Activated CD8-positive, alpha-beta T cell treated with anti-CD3 and anti-CD28 coated beads for 36 hours (primary cell): ENCODE data around the gene DENND6B. TPM values are rescaled to one million over a fixed set of nuclear protein-coding genes. Genes with fewer than 3 reads are reported as not detected.

Experiments used
- ATAC-seq: fragments of 200-7000 bp; cut with Tn5 transposase; one replicate; pipeline ENCODE4 v1.10.0; 2021; ENCODE audit warnings: mild to moderate bottlenecking, moderate library complexity
- CTCF ChIA-PET: fragments of 350-600 bp; sonication (Branson Sonifier 250); formaldehyde crosslinking; loops from one replicate; lab custom pipeline; 2021; ENCODE audit warnings: antibody characterized with exemption; lab: Charles Lee
- POLR2A ChIA-PET: fragments of 350-600 bp; sonication (Branson Sonifier 250); formaldehyde crosslinking; loops from one replicate; lab custom pipeline; 2021; ENCODE audit warnings: antibody characterized with exemption; lab: Charles Lee
- DNase-seq: peaks from one replicate; pipeline ENCODE4 v3.0.0-alpha.2; 2020
- H3K27ac Mint-ChIP-seq: one replicate; pipeline ENCODE4 v1.8.0; 2021; ENCODE audit warnings: mild to moderate bottlenecking, mixed read lengths
- H3K27me3 Mint-ChIP-seq: one replicate; pipeline ENCODE4 v1.8.0; 2021; ENCODE audit warnings: mixed read lengths
- H3K36me3 Mint-ChIP-seq: one replicate; pipeline ENCODE4 v1.8.0; 2021; ENCODE audit warnings: low read depth, mixed read lengths
- H3K4me1 Mint-ChIP-seq: one replicate; pipeline ENCODE4 v1.8.0; 2021; ENCODE audit warnings: low read depth, mixed read lengths
- H3K4me3 Mint-ChIP-seq: one replicate; pipeline ENCODE4 v1.8.0; 2021; ENCODE audit warnings: mild to moderate bottlenecking, moderate library complexity, mixed read lengths
- H3K9me3 Mint-ChIP-seq: one replicate; pipeline ENCODE4 v1.8.0; 2021; ENCODE audit warnings: mixed read lengths
- intact Hi-C: fragments of 100-400 bp; cut with micrococcal nuclease; formaldehyde crosslinking; loops from one replicate; pipeline ENCODE4 v1.10.0; 2022
- total RNA-seq, 2 experiments: library from RNA; stranded (reverse); gene quantifications; one replicate each; pipeline ENCODE4 v1.2.3, GENCODE V29; 2021
- TF ChIP-seq, protein P1 (sequence below): fragments of 200-600 bp; IDR thresholded peaks from one replicate; pipeline ENCODE4 v1.8.0; 2022; ENCODE audit warnings: antibody characterized with exemption, mild to moderate bottlenecking

DENND6B gene
- total RNA-seq, 2 experiments from 2014 or later, result 4.6 to 5.3 TPM

DNA sequence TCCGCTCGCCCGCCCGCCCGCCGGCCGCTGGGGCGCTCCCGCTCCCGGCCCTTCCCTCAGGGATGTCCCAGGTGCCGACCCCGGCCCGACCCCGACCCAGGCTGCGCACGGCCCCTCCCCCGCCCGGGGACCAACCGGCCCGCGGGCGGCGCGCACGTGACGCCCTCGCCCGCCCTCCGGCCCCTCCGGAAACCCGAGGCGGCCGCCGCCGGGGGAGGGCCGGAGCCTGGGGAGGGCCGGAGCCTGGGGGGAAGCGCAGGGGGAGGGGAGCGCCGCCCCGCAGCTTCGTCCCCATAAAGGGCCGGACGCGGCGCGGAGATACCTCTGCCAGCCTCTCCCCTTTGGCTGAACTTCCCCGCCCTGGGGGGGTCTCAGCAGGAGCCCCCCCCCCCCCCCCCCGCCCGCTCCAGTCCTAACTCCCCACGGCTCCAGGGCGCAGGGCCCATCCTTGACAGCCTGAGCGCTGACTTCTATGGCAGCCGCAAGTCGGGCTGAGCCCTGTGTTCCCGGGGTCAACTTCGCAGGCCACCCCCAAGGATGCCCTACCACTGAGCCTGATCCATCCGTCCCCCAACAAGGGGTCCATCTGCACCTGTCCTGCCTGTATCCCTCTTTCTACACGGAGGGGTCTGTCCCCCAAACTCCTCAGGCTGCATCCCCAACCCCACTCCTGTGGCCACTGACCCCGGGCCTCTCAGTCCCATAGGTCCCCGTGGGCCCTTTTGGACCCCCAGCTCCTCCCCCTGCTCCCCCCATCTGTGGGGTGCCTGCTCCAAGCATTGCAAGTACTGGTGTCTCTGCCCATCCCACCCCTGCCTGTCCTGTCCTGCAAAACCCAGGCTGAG is 65.0 kb downstream of the DENND6B start, which contains the start of gene MAPK12:
TSS of gene MAPK12 (minus strand) at position 69 of the 845 bp plus-strand sequence. CDS start 174 bp downstream, outside the sequence.
- POLR2A ChIA-PET, result interaction anchor here (1.9 kb wide), 1 partner anchor 16 kb away, joined by 6 read pairs; no protein-coding TSS in a partner anchor
- intact Hi-C loops, result no loop called here
- no peak for DNase-seq
- CTCF ChIA-PET, result interaction anchor here (0.8 to 1.8 kb wide), 8 partner anchors 9 to 264 kb away, joined by 3 to 7 read pairs (median 4); partner anchors contain the start of genes HDAC10 and SCO2
- Mint-ChIP-seq H3K27me3 (peaks cover 20% of the 10 kb centered on the region), H3K4me3 (peak within 1 kb of the TSS; percentile 61), H3K4me1 (peaks cover 6% of the 10 kb centered on the region), H3K27ac (no peak within 1 kb of the TSS), H3K9me3 (no peaks in the 10 kb centered on the region), H3K36me3 (no peaks in the 10 kb centered on the region)
- ATAC-seq, result no peak
- TF ChIP-seq, protein P1, sequence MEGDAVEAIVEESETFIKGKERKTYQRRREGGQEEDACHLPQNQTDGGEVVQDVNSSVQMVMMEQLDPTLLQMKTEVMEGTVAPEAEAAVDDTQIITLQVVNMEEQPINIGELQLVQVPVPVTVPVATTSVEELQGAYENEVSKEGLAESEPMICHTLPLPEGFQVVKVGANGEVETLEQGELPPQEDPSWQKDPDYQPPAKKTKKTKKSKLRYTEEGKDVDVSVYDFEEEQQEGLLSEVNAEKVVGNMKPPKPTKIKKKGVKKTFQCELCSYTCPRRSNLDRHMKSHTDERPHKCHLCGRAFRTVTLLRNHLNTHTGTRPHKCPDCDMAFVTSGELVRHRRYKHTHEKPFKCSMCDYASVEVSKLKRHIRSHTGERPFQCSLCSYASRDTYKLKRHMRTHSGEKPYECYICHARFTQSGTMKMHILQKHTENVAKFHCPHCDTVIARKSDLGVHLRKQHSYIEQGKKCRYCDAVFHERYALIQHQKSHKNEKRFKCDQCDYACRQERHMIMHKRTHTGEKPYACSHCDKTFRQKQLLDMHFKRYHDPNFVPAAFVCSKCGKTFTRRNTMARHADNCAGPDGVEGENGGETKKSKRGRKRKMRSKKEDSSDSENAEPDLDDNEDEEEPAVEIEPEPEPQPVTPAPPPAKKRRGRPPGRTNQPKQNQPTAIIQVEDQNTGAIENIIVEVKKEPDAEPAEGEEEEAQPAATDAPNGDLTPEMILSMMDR, result no peak

DNA sequence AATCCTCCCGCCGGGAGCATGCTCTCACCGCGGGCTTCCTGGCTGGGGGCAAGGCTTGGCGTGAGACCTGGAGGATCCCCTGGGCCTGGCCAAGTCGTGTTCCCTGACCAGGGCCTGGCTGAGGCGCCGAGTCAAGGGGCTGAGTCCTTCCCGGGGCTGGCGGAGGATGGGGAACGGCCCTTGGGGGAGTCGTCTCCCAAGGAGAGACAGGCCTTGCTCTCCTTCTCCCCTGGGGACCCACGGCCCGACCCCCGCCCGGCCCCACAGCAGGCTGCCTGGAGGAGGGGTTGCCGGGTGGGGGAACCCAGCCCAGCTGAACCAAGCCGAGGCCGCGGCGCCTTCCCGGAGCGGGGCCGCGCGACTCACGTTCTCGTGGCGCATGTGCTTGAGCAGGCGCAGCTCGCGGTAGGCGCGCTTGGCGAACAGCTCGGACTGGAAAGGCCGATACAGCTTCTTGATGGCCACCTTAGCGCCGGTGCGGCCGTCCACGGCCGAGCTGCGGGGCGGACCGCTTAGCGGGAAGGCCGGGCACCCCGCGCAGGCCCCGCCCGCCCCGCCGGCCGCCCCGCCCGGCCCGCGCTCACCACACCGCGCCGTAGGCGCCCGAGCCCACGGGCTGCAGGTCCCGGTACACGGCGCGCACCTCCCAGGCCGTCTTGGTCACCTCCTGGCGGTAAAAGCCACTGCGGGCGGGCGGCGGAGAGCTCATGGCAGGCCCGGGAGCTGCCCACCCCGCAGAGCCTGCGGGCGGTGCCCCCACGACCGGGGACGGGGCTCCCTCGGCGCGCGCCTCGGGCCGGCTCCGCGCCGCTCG is 65.8 kb downstream of the DENND6B start:
- Mint-ChIP-seq H3K4me3 (peak overlapping the region; percentile 52), H3K9me3 (no peaks in the 10 kb centered on the region), H3K27me3 (peaks cover 20% of the 10 kb centered on the region), H3K27ac (no peak overlapping the region), H3K4me1 (peaks cover 6% of the 10 kb centered on the region), H3K36me3 (no peaks in the 10 kb centered on the region)
- ATAC-seq (peak; percentile 57), DNase-seq (peak; percentile 57)
- ChIA-PET CTCF (interaction anchor here (0.8 to 1.5 kb wide), 5 partner anchors 10 to 264 kb away, joined by 3 to 7 read pairs (median 4); partner anchors contain the start of genes HDAC10 and SCO2), POLR2A (no interaction called here)
- intact Hi-C loops, result no loop called here
- TF ChIP-seq, protein P1, result no peak

DNA sequence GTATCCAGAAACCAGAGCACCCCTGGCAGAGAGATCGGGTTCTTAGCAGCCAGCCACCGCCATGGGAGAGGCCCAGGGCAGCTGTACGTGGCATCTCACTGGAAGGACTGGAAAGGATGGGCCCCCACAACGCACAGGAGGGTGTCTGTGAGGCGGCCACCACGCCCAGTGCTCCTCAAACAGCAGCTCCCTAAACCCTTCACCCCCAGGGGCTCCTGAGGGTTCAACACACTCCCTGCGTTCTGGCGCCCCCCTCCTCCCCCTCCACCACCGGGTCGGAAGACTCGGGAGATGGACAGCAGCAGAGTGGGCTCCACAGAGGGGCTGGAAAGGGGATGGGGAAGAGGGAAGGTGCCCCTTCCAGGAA is 66.4 kb downstream of the DENND6B start:
- TF ChIP-seq, protein P1, result no peak
- H3K36me3 Mint-ChIP-seq, result no peaks in the 10 kb centered on the region
- peaks cover 20% of the 10 kb centered on the region for H3K27me3 Mint-ChIP-seq
- H3K4me1 Mint-ChIP-seq, result peaks cover 6% of the 10 kb centered on the region
- peak overlapping the region; percentile 52 for H3K4me3 Mint-ChIP-seq
- no peak overlapping the region for H3K27ac Mint-ChIP-seq
- ATAC-seq (no peak), DNase-seq (no peak)
- ChIA-PET CTCF (interaction anchor here (1.1 to 1.5 kb wide), 3 partner anchors 9 to 238 kb away, joined by 4 to 7 read pairs (median 5); partner anchors contain the start of gene HDAC10), POLR2A (interaction anchor here (0.6 kb wide), 1 partner anchor 8 kb away, joined by 3 read pairs; no protein-coding TSS in a partner anchor)
- intact Hi-C loops, result no loop called here
- H3K9me3 Mint-ChIP-seq, result no peaks in the 10 kb centered on the region

DNA sequence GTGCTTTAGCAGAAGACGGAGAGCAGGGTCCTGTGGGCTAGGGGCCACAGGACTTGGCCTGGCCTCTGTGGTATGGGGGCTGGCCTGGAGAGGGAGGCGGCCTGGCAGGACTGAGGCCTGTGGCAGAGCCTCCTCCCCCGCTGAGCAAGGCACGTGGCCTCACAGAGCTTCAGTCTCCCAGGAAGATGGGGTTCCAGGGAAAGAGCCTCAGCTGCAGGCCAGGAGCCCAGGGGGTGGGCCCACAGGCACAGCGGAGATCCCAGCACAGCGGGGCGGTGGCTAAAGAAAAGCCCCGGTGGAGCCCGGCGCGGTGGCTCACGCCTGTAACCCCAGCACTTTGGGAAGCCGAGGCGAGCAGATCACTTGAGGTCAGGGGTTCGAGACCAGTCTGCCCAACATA is 67.5 kb downstream of the DENND6B start:
- Mint-ChIP-seq H3K27me3 (peaks cover 20% of the 10 kb centered on the region), H3K4me3 (no peak overlapping the region), H3K36me3 (no peaks in the 10 kb centered on the region), H3K9me3 (no peaks in the 10 kb centered on the region), H3K27ac (no peak overlapping the region), H3K4me1 (peaks cover 6% of the 10 kb centered on the region)
- TF ChIP-seq, protein P1, result no peak
- intact Hi-C loops, result no loop called here
- ATAC-seq (no peak), DNase-seq (no peak)
- POLR2A ChIA-PET, result no interaction called here
- CTCF ChIA-PET, result interaction anchor here (1.0 kb wide), 1 partner anchor 13 kb away, joined by 3 read pairs; no protein-coding TSS in a partner anchor

Other genes with a start within 250 kb of the DENND6B start
- gene MLC1, start 241.6 kb downstream of the DENND6B start, total RNA-seq, result 1 to 10 TPM; 1.3 to 1.5 TPM
- under 1 TPM in 1 of 2 experiments, not detected in 1; 0.34 TPM for gene MOV10L1, start 237.0 kb downstream of the DENND6B start, total RNA-seq
- 1 to 10 TPM; 3.3 to 3.9 TPM for gene PANX2, start 156.3 kb downstream of the DENND6B start, total RNA-seq
- gene TRABD, start 141.1 kb downstream of the DENND6B start, total RNA-seq, result 100 to 1,000 TPM; 110 to 114 TPM
- gene SELENOO, start 126.0 kb downstream of the DENND6B start, total RNA-seq, result 10 to 100 TPM; 24.0 to 25.5 TPM
- 10 to 100 TPM; 44.8 to 47.2 TPM for gene TUBGCP6, start 82.0 kb downstream of the DENND6B start, total RNA-seq
- 10 to 100 TPM; 43.0 to 44.3 TPM for gene HDAC10, start 75.7 kb downstream of the DENND6B start, total RNA-seq
- 1 to 10 TPM; 7.9 to 9.2 TPM for gene MAPK12, start 65.3 kb downstream of the DENND6B start, total RNA-seq
- gene MAPK11, start 56.6 kb downstream of the DENND6B start, total RNA-seq, result 1 to 10 TPM; 5.9 to 6.2 TPM
- 10 to 100 TPM; 22.1 to 26.4 TPM for gene PLXNB2, start 19.4 kb downstream of the DENND6B start, total RNA-seq
- 10 to 100 TPM; 44.2 to 44.3 TPM for gene PPP6R2, start 16.3 kb upstream of the DENND6B start, total RNA-seq
- 100 to 1,000 TPM; 120 TPM for gene SBF1, start 148.0 kb upstream of the DENND6B start, total RNA-seq
- 1 to 10 TPM; 5.5 to 6.8 TPM for gene ADM2, start 154.5 kb upstream of the DENND6B start, total RNA-seq
- under 1 TPM in 1 of 2 experiments, not detected in 1; 0.29 TPM for gene MIOX, start 159.8 kb upstream of the DENND6B start, total RNA-seq
- 10 to 100 TPM; 48.0 to 48.8 TPM for gene LMF2, start 180.7 kb upstream of the DENND6B start, total RNA-seq
- 100 to 1,000 TPM; 121 to 126 TPM for gene NCAPH2, start 181.2 kb upstream of the DENND6B start, total RNA-seq
- 1 to 10 TPM in 1 of 2 experiments, not detected in 1; 2.7 TPM for gene SCO2, start 198.6 kb upstream of the DENND6B start, total RNA-seq
- gene TYMP, start 203.0 kb upstream of the DENND6B start, total RNA-seq, result 10 to 100 TPM; 24.2 to 24.7 TPM
- gene KLHDC7B, start 218.9 kb upstream of the DENND6B start, total RNA-seq, result 1 to 10 TPM; 5.8 to 6.8 TPM
- not detected for gene SYCE3, start 235.9 kb upstream of the DENND6B start, total RNA-seq